Thymus (tissue), 11 donors: ENCODE measurements around the gene NXPH2. TPM values are rescaled to one million over a fixed set of nuclear protein-coding genes. Genes with fewer than 3 reads are reported as not detected.

Experiments used
- DNase-seq, 9 donors: peaks; one replicate each; pipeline ENCODE4 v3.0.0-alpha.2; 2013; ENCODE audit warnings: low spot score in 9 of 9, low read depth in 6 of 9, missing footprints in 1 of 9
- H3K27ac ChIP-seq, 2 donors: one replicate each; pipeline ENCODE4 v1.5.1; 2013; ENCODE audit warnings: control low read depth in 1 of 2, low read depth in 1 of 2, low read length in 1 of 2, mild to moderate bottlenecking in 1 of 2, moderate library complexity in 1 of 2
- H3K27me3 ChIP-seq, 2 donors: one replicate each; pipeline ENCODE4 v1.5.1; 2013; ENCODE audit warnings: low read length in 1 of 2; ENCODE audit not compliant: control insufficient read depth in 2 of 2, insufficient read depth in 1 of 2
- H3K36me3 ChIP-seq, 2 donors: one replicate each; pipeline ENCODE4 v1.5.1; 2013; ENCODE audit warnings: low read length in 1 of 2, mild to moderate bottlenecking in 1 of 2, moderate library complexity in 1 of 2; ENCODE audit not compliant: control insufficient read depth in 2 of 2, insufficient read depth in 2 of 2
- H3K4me1 ChIP-seq, 2 donors: one replicate each; pipeline ENCODE4 v1.5.1; 2013; ENCODE audit warnings: low read length in 2 of 2; ENCODE audit not compliant: control insufficient read depth in 2 of 2, insufficient read depth in 2 of 2
- H3K4me3 ChIP-seq, 2 donors: one replicate each; pipeline ENCODE4 v1.5.1; 2013; ENCODE audit warnings: low read length in 2 of 2, control low read depth in 1 of 2, mild to moderate bottlenecking in 1 of 2
- H3K9me3 ChIP-seq, 2 donors: one replicate each; pipeline ENCODE4 v1.5.1; 2013; ENCODE audit warnings: low read length in 1 of 2, mild to moderate bottlenecking in 1 of 2; ENCODE audit not compliant: control insufficient read depth in 2 of 2, insufficient read depth in 1 of 2
- WGBS: extraction: QIAGEN DNeasy Blood & Tissue Kit; methylation state at CpG from one replicate; pipeline ENCODE4 v1.1.7; 2013; 5-methylcytosine and 5-hydroxymethylcytosine counted together
- polyA plus RNA-seq: library from polyadenylated mRNA; stranded (reverse); fragments of 200-250 nt; gene quantifications from one replicate; pipeline ENCODE4 v1.2.3, GENCODE V29; 2013
- total RNA-seq: library from RNA; stranded (reverse); fragments of 120-200 nt; gene quantifications from one replicate; pipeline ENCODE4 v1.2.4, GENCODE V29; 2013
- donor health status: healthy.

NXPH2 gene
- total and polyA plus RNA-seq, 2 donors, result 0.07 to 1.3 TPM

DNA sequence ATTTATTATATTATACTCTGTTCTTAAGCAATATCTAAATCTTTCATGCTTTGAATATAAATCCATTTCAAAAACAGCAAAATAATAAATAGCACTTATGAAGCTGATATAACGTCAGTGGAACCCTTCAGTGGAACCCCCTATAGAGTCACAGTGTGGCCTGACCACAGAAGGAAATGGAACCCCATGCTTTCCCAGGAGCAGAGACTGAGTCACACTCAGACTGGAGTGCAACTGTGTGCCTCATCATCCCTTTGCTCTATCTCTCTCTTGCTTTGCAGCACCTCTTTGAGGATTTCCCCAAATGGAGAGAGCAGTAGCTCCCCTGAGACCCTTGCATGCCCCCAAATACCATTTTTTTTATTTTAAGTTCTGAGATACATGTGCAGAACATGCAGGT, 13.1 kb downstream of the NXPH2 start:
- no peak overlapping the region for H3K27ac ChIP-seq
- no peak overlapping the region for H3K4me3 ChIP-seq
- H3K4me1 ChIP-seq, result no peaks in the 10 kb centered on the region
- WGBS, result 49% methylated on average over 1 of the region's 1 CpG
- H3K27me3 ChIP-seq, result no peaks in the 10 kb centered on the region
- no peaks in the 10 kb centered on the region for H3K36me3 ChIP-seq
- DNase-seq, result no peak
- H3K9me3 ChIP-seq, result no peaks in the 10 kb centered on the region

GRCh38 chr2:138766464-138766863, 13.7 kb downstream of the NXPH2 start:
- no peaks in the 10 kb centered on the region for H3K36me3 ChIP-seq
- no peak for DNase-seq
- 86% methylated on average over 3 of the region's 3 CpGs for WGBS

DNA sequence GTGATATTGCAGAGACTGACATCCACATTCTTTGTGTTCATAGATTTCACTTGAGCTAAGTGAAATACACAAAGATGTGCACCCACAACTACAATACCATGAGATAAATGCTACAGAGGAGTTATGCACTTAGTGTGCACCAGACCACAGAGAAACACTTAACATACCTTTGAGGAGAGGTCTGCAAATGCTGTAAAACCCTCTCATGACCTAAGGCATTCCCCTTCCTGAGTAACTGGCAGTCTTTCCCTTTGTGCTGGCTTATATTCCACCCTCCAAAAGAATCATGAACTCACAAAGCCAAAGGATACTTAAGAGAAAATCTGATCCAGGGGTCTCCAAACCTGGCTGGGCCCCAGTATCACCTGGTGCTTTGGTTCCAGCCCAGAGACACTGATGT, 16.2 kb downstream of the NXPH2 start:
- Histone ChIP-seq H3K9me3 (no peaks in the 10 kb centered on the region), H3K27me3 (no peaks in the 10 kb centered on the region), H3K36me3 (no peaks in the 10 kb centered on the region), H3K4me1 (no peaks in the 10 kb centered on the region), H3K4me3 (no peak overlapping the region), H3K27ac (no peak overlapping the region)
- DNase-seq, result no peak

More at GRCh38 chr2:138766464-138766863, 13.7 kb downstream of the NXPH2 start:
- no peaks in the 10 kb centered on the region for H3K4me1 ChIP-seq
- H3K27ac ChIP-seq, result no peak overlapping the region
- no peaks in the 10 kb centered on the region for H3K9me3 ChIP-seq
- no peak overlapping the region for H3K4me3 ChIP-seq
- no peaks in the 10 kb centered on the region for H3K27me3 ChIP-seq

DNA sequence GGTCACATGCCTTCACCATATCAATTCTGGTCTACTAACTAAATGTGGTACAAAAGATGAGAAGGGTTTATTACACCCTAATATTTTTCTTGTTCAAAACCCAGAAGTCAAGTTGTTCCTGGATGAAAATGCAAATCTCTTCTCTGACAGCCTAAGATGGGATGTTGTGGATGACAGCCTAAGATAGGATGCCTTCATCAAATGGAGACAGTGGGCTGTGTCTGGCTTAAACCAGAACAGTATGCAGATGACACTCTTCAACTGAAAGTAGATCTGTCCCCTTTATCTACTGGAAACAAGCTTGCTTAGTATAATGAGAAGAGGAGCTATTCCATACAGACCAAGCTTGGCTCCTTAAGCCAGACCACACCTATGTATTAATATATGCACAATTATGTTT, 17.7 kb downstream of the NXPH2 start:
- Histone ChIP-seq H3K36me3 (no peaks in the 10 kb centered on the region), H3K4me1 (no peaks in the 10 kb centered on the region), H3K27me3 (no peaks in the 10 kb centered on the region), H3K4me3 (no peak overlapping the region), H3K9me3 (no peaks in the 10 kb centered on the region), H3K27ac (no peak overlapping the region)
- DNase-seq, result no peak

- WGBS, result 82% methylated on average over 3 of the region's 3 CpGs
- no peaks in the 10 kb centered on the region for H3K36me3 ChIP-seq
- DNase-seq, result no peak
- H3K27ac ChIP-seq, result no peak overlapping the region
- no peaks in the 10 kb centered on the region for H3K9me3 ChIP-seq
- no peaks in the 10 kb centered on the region for H3K27me3 ChIP-seq
- no peak overlapping the region for H3K4me3 ChIP-seq
- H3K4me1 ChIP-seq, result no peaks in the 10 kb centered on the region
Observed at GRCh38 chr2:138760676-138761075, 19.5 kb downstream of the NXPH2 start.

DNA sequence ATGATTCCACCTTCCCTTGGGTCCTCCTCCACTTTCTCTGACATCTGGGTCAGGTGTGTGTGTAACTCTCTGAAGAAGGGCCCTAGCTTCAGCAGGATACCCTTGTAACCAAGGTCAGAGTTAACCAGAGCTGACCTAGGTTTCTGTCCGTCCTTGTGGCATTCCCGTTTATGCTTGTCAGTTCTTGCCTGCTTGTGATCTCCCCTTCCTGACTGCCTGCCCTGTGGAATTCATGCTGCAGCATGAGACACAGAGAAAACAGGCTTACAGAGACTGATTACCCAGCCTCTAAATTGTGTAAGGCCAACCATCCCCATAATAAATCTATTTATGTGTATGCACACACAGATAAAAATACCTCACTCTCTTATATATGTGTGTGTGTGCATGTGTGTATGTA, 22.8 kb downstream of the NXPH2 start:
- no peaks in the 10 kb centered on the region for H3K36me3 ChIP-seq
- no peaks in the 10 kb centered on the region for H3K9me3 ChIP-seq
- no peak for DNase-seq
- H3K4me3 ChIP-seq, result no peak overlapping the region
- no peaks in the 10 kb centered on the region for H3K27me3 ChIP-seq
- WGBS, result 86% methylated on average over 2 of the region's 2 CpGs
- no peaks in the 10 kb centered on the region for H3K4me1 ChIP-seq
- no peak overlapping the region for H3K27ac ChIP-seq

GRCh38 chr2:138752197-138752956, 27.8 kb downstream of the NXPH2 start:
- H3K9me3 ChIP-seq, result no peaks in the 10 kb centered on the region
- no peaks in the 10 kb centered on the region for H3K36me3 ChIP-seq
- no peaks in the 10 kb centered on the region for H3K27me3 ChIP-seq
- no peaks in the 10 kb centered on the region for H3K4me1 ChIP-seq
- WGBS, result 89% methylated on average over 7 of the region's 7 CpGs
- no peak for DNase-seq
- H3K27ac ChIP-seq, result no peak overlapping the region
- no peak overlapping the region for H3K4me3 ChIP-seq

- no peak overlapping the region for H3K4me3 ChIP-seq
- peaks cover 0 to 1% of the 10 kb centered on the region in 2 donors for H3K9me3 ChIP-seq
- no peaks in the 10 kb centered on the region for H3K36me3 ChIP-seq
- no peaks in the 10 kb centered on the region for H3K4me1 ChIP-seq
- H3K27ac ChIP-seq, result no peak overlapping the region
- no peak for DNase-seq
- WGBS, result 24% methylated on average over 3 of the region's 3 CpGs
- no peaks in the 10 kb centered on the region for H3K27me3 ChIP-seq
Observed at GRCh38 chr2:138744713-138745112, 35.5 kb downstream of the NXPH2 start.

DNA sequence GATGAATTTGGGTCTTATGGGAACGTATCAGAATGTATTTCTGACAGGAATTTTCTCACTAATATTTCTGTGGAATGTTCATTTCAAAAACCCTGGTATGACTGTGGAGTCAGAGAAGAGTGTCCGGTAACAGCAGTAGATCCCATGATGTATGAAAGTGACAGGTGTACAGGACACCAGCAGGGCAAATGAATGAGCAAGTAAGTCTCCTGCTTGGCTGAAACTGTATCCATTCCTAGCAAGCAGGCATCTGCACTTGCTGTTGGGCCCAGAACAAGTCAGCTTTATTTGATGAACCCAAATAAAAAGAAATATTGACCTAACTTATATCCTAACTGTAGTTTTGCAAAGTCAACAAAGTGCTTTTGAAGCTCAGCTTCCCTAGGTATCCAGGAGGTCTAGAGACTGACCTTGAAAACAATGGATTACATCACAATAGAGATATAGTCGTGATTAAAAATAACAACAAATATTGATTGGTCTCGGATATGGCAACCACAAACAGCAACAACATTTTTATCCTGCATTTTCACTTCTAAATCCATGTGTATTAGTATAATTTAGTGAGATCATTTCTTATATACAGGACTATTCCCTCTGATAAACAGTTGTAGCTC, 37.6 kb downstream of the NXPH2 start:
- Histone ChIP-seq H3K4me3 (no peak overlapping the region), H3K4me1 (no peaks in the 10 kb centered on the region), H3K36me3 (no peaks in the 10 kb centered on the region), H3K9me3 (peaks cover 0 to 1% of the 10 kb centered on the region in 2 donors), H3K27me3 (no peaks in the 10 kb centered on the region), H3K27ac (no peak overlapping the region)
- WGBS, result 95% methylated on average over 4 of the region's 4 CpGs
- no peak for DNase-seq
